Suprapubic skin (tissue), 3 donors: ENCODE data around the gene KIF18B.

ENCODE experiments used
- CTCF ChIP-seq, 2 donors: fragments of 200-600 bp in 1 of 2; fragments of 450-650 bp in 1 of 2; sonication (generic) in 1 of 2; IDR thresholded peaks; one replicate each; pipeline ENCODE4 v1.5.1; 2016 to 2019; ENCODE audit warnings: antibody characterized with exemption in 2 of 2, mild to moderate bottlenecking in 1 of 2, moderate library complexity in 1 of 2
- EP300 ChIP-seq: sonication (generic); formaldehyde crosslinking; IDR thresholded peaks from one replicate; pipeline ENCODE4 v1.6.1; 2017; ENCODE audit warnings: antibody characterized with exemption
- POLR2A ChIP-seq, 2 donors: fragments of 450-650 bp; IDR thresholded peaks; one replicate each; pipeline ENCODE4 v1.6.1; 2017; ENCODE audit warnings: antibody characterized with exemption in 2 of 2, mild to moderate bottlenecking in 2 of 2, moderate library complexity in 2 of 2

- no peak for TF ChIP-seq CTCF (IDR thresholded peaks at IDR 0.05)
- TF ChIP-seq EP300, result no peak
- TF ChIP-seq POLR2A (IDR thresholded peaks at IDR 0.05), result no peak
Observed at GRCh38 chr17:44961921-44962350, 14.4 kb upstream of the KIF18B start.
